Keratinocyte (primary cell): ENCODE measurements around the gene MOAP1. TPM values are rescaled to one million over a fixed set of nuclear protein-coding genes. Genes with fewer than 3 reads are reported as not detected.
A peak's percentile ranks its signal among the peaks of the same experiment; 100 is the strongest.

Experiments used
- DNase-seq: peaks from one replicate; pipeline ENCODE4 v3.0.0-alpha.2; 2011; ENCODE audit warnings: low read depth, missing footprints, low spot score
- FAIRE-seq: peaks from 2 replicates; lab custom pipeline; 2011; peaks lifted over from hg19 to GRCh38; lab: Jason Lieb, UNC
- H2AFZ ChIP-seq: 2 replicates; pipeline ENCODE4 v1.6.0; 2012; ENCODE audit warnings: low read length, control low read depth, inconsistent platforms; ENCODE audit not compliant: control insufficient read depth
- H3K27ac ChIP-seq: 2 replicates; pipeline ENCODE4 v1.5.1; 2011; ENCODE audit warnings: low read length; ENCODE audit not compliant: control insufficient read depth, insufficient read depth
- H3K27me3 ChIP-seq: 3 replicates; pipeline ENCODE4 v1.6.0; 2011; ENCODE audit warnings: low read length; ENCODE audit not compliant: control insufficient read depth, insufficient read depth; ENCODE audit errors: extremely low read depth
- H3K36me3 ChIP-seq, 2 experiments: 2 replicates in 1 of 2; 3 replicates in 1 of 2; pipeline ENCODE4 v1.5.1; 2011; ENCODE audit warnings: low read length in 2 of 2, mild to moderate bottlenecking in 1 of 2; ENCODE audit not compliant: control insufficient read depth in 2 of 2, insufficient read depth in 2 of 2; ENCODE audit errors: extremely low read depth in 1 of 2
- H3K4me1 ChIP-seq: 3 replicates; pipeline ENCODE4 v1.5.1; 2011; ENCODE audit warnings: low read length; ENCODE audit not compliant: control insufficient read depth, insufficient read depth; ENCODE audit errors: extremely low read depth
- H3K4me2 ChIP-seq: 3 replicates; pipeline ENCODE4 v1.6.0; 2011; ENCODE audit warnings: low read depth, low read length; ENCODE audit not compliant: control insufficient read depth, insufficient read depth; ENCODE audit errors: extremely low read depth
- H3K4me3 ChIP-seq, 3 experiments: fragments of 200-600 bp in 1 of 3; sonication (generic) in 1 of 3; 2 replicates in 2 of 3; 3 replicates in 1 of 3; pipeline ENCODE4 v1.5.1; 2011 to 2016; ENCODE audit warnings: low read length in 3 of 3, mild to moderate bottlenecking in 3 of 3, control low read depth in 2 of 3, inconsistent platforms in 1 of 3, low read depth in 1 of 3, mixed read lengths in 1 of 3, mixed run types in 1 of 3, moderate library complexity in 1 of 3; ENCODE audit not compliant: control insufficient read depth in 2 of 3, insufficient read depth in 2 of 3; ENCODE audit errors: extremely low read depth in 1 of 3
- H3K79me2 ChIP-seq: 2 replicates; pipeline ENCODE4 v1.6.0; 2012; ENCODE audit warnings: low read length; ENCODE audit not compliant: control insufficient read depth, insufficient read depth
- H3K9ac ChIP-seq: 3 replicates; pipeline ENCODE4 v1.6.0; 2011; ENCODE audit warnings: low read length; ENCODE audit not compliant: control insufficient read depth, insufficient read depth; ENCODE audit errors: extremely low read depth
- H3K9me1 ChIP-seq: 3 replicates; pipeline ENCODE4 v1.6.0; 2011; ENCODE audit warnings: low read length; ENCODE audit not compliant: control insufficient read depth, insufficient read depth; ENCODE audit errors: extremely low read depth
- H3K9me3 ChIP-seq: 2 replicates; pipeline ENCODE4 v1.5.1; 2012; ENCODE audit warnings: low read depth, low read length; ENCODE audit not compliant: control insufficient read depth
- H4K20me1 ChIP-seq: 3 replicates; pipeline ENCODE4 v1.6.0; 2011; ENCODE audit warnings: low read length; ENCODE audit not compliant: control insufficient read depth, insufficient read depth; ENCODE audit errors: extremely low read depth
- CTCF ChIP-seq, 3 experiments: IDR thresholded peaks in 1 of 3; conservative IDR thresholded peaks in 1 of 3; optimal IDR thresholded peaks in 1 of 3; 2 replicates in 2 of 3; 3 replicates in 1 of 3; pipeline versions ENCODE3 to v1.5.1; 2011; ENCODE audit warnings: low read length in 3 of 3, mild to moderate bottlenecking in 3 of 3, moderate library complexity in 2 of 3, control low read depth in 1 of 3, inconsistent platforms in 1 of 3; ENCODE audit not compliant: insufficient read depth in 2 of 3; ENCODE audit errors: extremely low read depth in 1 of 3
- EZH2 ChIP-seq: IDR thresholded peaks from one replicate; pipeline ENCODE4 v1.6.1; 2012; ENCODE audit warnings: inconsistent platforms, mild to moderate bottlenecking, low read length, moderate library complexity
- dilution Hi-C: fragments of 300-500 bp; cut with MboI; formaldehyde crosslinking; loops from one replicate; pipeline ENCODE4 v1.7.0; 2020; ENCODE audit warnings: low sequenced_read_pairs; ENCODE audit not compliant: extremely low pct_ligation_motif_present
- polyA plus RNA-seq, 5 experiments: library from polyadenylated mRNA; depleted of rRNA in 3 of 5; stranded (reverse) in 3 of 5; stranded (forward) in 1 of 5; unstranded in 1 of 5; fragments of >200 nt; gene quantifications; 1 replicate in 1 of 5; 2 replicates in 3 of 5; 3 replicates in 1 of 5; pipeline versions ENCODE4 v1.2.1 to v1.2.3, GENCODE V29; 2011 to 2012; ENCODE audit warnings: missing spikeins in 2 of 5, low read depth in 1 of 5, low replicate concordance in 1 of 5

The MOAP1 gene
- polyA plus RNA-seq, 1 donor (not counting 4 experiments of a cell fraction or from before 2014, with no cell fraction given): 17.2 TPM

- no peak overlapping the region for H3K4me2 ChIP-seq
- FAIRE-seq (no peak), DNase-seq (no peak)
- no peak overlapping the region for H3K4me3 ChIP-seq
- no peak overlapping the region for H3K27ac ChIP-seq
- no peak overlapping the region for H2AFZ ChIP-seq
- H3K27me3 ChIP-seq: no peaks in the 10 kb centered on the region
- H3K9me3 ChIP-seq: no peaks in the 10 kb centered on the region
- no peak for TF ChIP-seq EZH2
- TF ChIP-seq CTCF (optimal IDR thresholded peaks at IDR 0.05 in 1 of 3, IDR thresholded peaks at IDR 0.05 in 1 of 3, conservative IDR thresholded peaks at IDR 0.05 in 1 of 3; ENCODE audit: extremely low read depth in 1 of 3, insufficient read depth in 2 of 3, low read length in 3 of 3): no peak
- no peaks in the 10 kb centered on the region for H3K9me1 ChIP-seq
- no peak overlapping the region for H3K9ac ChIP-seq
- no peaks in the 10 kb centered on the region for H3K79me2 ChIP-seq
- H3K4me1 ChIP-seq: peaks cover 4% of the 10 kb centered on the region
- no peaks in the 10 kb centered on the region for H3K36me3 ChIP-seq
- dilution Hi-C loops: no loop called here
- no peaks in the 10 kb centered on the region for H4K20me1 ChIP-seq
Measured at GRCh38 chr14:93195316-93195999, 10.8 kb upstream of the MOAP1 start.

GRCh38 chr14:93186956-93187355 lies 2.3 kb upstream of the MOAP1 start:
- Histone ChIP-seq H3K36me3 (peaks cover 7% of the 10 kb centered on the region in 2 experiments), H3K79me2 (peaks cover 20% of the 10 kb centered on the region), H2AFZ (no peak overlapping the region), H3K27me3 (no peaks in the 10 kb centered on the region), H3K9me3 (no peaks in the 10 kb centered on the region), H3K4me2 (no peak overlapping the region), H3K27ac (peak overlapping the region; percentile 56), H3K9me1 (no peaks in the 10 kb centered on the region), H3K4me1 (peaks cover 21% of the 10 kb centered on the region), H4K20me1 (no peaks in the 10 kb centered on the region), H3K9ac (no peak overlapping the region), H3K4me3 (no peak overlapping the region)
- FAIRE-seq: no peak
- DNase-seq: no peak
- TF ChIP-seq EZH2 (no peak), CTCF (optimal IDR thresholded peaks at IDR 0.05 in 1 of 3, IDR thresholded peaks at IDR 0.05 in 1 of 3, conservative IDR thresholded peaks at IDR 0.05 in 1 of 3; ENCODE audit: extremely low read depth in 1 of 3, insufficient read depth in 2 of 3, low read length in 3 of 3) (no peak)
- dilution Hi-C loops: no loop called here
